WTC11 (cell line): Measurements from ENCODE around the gene NAA25. TPM values are rescaled to one million over a fixed set of nuclear protein-coding genes. Genes with fewer than 3 reads are reported as not detected.

Experiments used
- ATAC-seq: fragments of 200-7000 bp; cut with Tn5 transposase; 2 replicates; pipeline ENCODE4 v1.10.0; 2021; ENCODE audit warnings: mild to moderate bottlenecking, moderate library complexity
- CTCF ChIA-PET: fragments of 300-600 bp; sonication (Branson Sonifier 250); formaldehyde crosslinking; loops from one replicate; lab custom pipeline; 2021; ENCODE audit warnings: antibody characterized with exemption; lab: Charles Lee
- POLR2A ChIA-PET: fragments of 350-600 bp; sonication (Branson Sonifier 250); formaldehyde crosslinking; loops from one replicate; lab custom pipeline; 2021; ENCODE audit warnings: antibody characterized with exemption; lab: Charles Lee
- DNase-seq: peaks from one replicate; pipeline ENCODE4 v3.0.0; 2021; ENCODE audit warnings: low spot score
- H3K27ac Mint-ChIP-seq: 2 replicates; pipeline ENCODE4 v1.8.0; 2021; ENCODE audit warnings: mixed read lengths
- H3K27me3 Mint-ChIP-seq: 2 replicates; pipeline ENCODE4 v1.8.0; 2021; ENCODE audit warnings: low read depth, mild to moderate bottlenecking, moderate library complexity, mixed read lengths
- H3K36me3 Mint-ChIP-seq: 2 replicates; pipeline ENCODE4 v1.8.0; 2021; ENCODE audit warnings: mixed read lengths
- H3K4me1 Mint-ChIP-seq: 2 replicates; pipeline ENCODE4 v1.8.0; 2022; ENCODE audit warnings: mixed read lengths
- H3K4me3 Mint-ChIP-seq: 2 replicates; pipeline ENCODE4 v1.8.0; 2021; ENCODE audit warnings: mild to moderate bottlenecking, moderate library complexity, mixed read lengths
- H3K9me3 Mint-ChIP-seq: 2 replicates; pipeline ENCODE4 v1.8.0; 2021; ENCODE audit warnings: mixed read lengths
- CREB1 ChIP-seq: sonication (generic); formaldehyde crosslinking; IDR thresholded peaks from 2 replicates; pipeline ENCODE4 v1.8.0; 2023; ENCODE audit warnings: mild to moderate bottlenecking, missing genetic modification reagents
- FOXK1 ChIP-seq: sonication (generic); formaldehyde crosslinking; IDR thresholded peaks from 2 replicates; pipeline ENCODE4 v1.8.0; 2022; ENCODE audit warnings: mild to moderate bottlenecking, moderate library complexity, missing genetic modification reagents
- FOXP1 ChIP-seq: sonication (generic); formaldehyde crosslinking; IDR thresholded peaks from 2 replicates; pipeline ENCODE4 v1.8.0; 2022; ENCODE audit warnings: missing genetic modification reagents, mild to moderate bottlenecking, moderate library complexity, borderline replicate concordance
- JAZF1 ChIP-seq: fragments of 250-450 bp; sonication (Bioruptor Pico); IDR thresholded peaks from 2 replicates; pipeline ENCODE4 v1.9.0; 2021; ENCODE audit warnings: moderate library complexity, mild to moderate bottlenecking, inconsistent platforms
- MYBL2 ChIP-seq: sonication (generic); formaldehyde crosslinking; IDR thresholded peaks from 2 replicates; pipeline ENCODE4 v1.8.1; 2023; ENCODE audit warnings: mild to moderate bottlenecking, moderate library complexity, missing genetic modification reagents
- NR1H2 ChIP-seq: sonication (generic); formaldehyde crosslinking; IDR thresholded peaks from 2 replicates; pipeline ENCODE4 v1.9.0; 2021; ENCODE audit warnings: mild to moderate bottlenecking, moderate library complexity, missing genetic modification reagents
- RORB ChIP-seq: fragments of 250-450 bp; sonication (Bioruptor Pico); IDR thresholded peaks from 2 replicates; pipeline ENCODE4 v1.9.0; 2021; ENCODE audit warnings: mild to moderate bottlenecking
- TEAD4 ChIP-seq: sonication (generic); formaldehyde crosslinking; IDR thresholded peaks from 2 replicates; pipeline ENCODE4 v1.8.0; 2022; ENCODE audit warnings: mild to moderate bottlenecking, missing genetic modification reagents
- TP53 ChIP-seq: sonication (generic); formaldehyde crosslinking; IDR thresholded peaks from 2 replicates; pipeline ENCODE4 v1.8.1; 2023; ENCODE audit warnings: mild to moderate bottlenecking, missing genetic modification reagents
- ZNF121 ChIP-seq: sonication (generic); formaldehyde crosslinking; IDR thresholded peaks from 2 replicates; pipeline ENCODE4 v1.8.0; 2023; ENCODE audit warnings: missing genetic modification reagents
- ZNF219 ChIP-seq: sonication (generic); formaldehyde crosslinking; IDR thresholded peaks from 2 replicates; pipeline ENCODE4 v1.8.0; 2023; ENCODE audit warnings: missing genetic modification reagents, mild to moderate bottlenecking, borderline replicate concordance
- ZNF232 ChIP-seq: sonication (generic); formaldehyde crosslinking; IDR thresholded peaks from 2 replicates; pipeline ENCODE4 v1.8.0; 2022; ENCODE audit warnings: mild to moderate bottlenecking, missing genetic modification reagents
- ZNF263 ChIP-seq: sonication (generic); formaldehyde crosslinking; IDR thresholded peaks from 2 replicates; pipeline ENCODE4 v1.8.1; 2022; ENCODE audit warnings: low read depth, mild to moderate bottlenecking, moderate library complexity, missing genetic modification reagents
- total RNA-seq: library from RNA; stranded (reverse); gene quantifications from 3 replicates; pipeline ENCODE4 v1.2.3, GENCODE V29; 2021
- TF ChIP-seq, protein P1 (sequence below): sonication (generic); formaldehyde crosslinking; IDR thresholded peaks from 2 replicates; pipeline ENCODE4 v1.8.0; 2023; ENCODE audit warnings: missing genetic modification reagents
- TF ChIP-seq, protein P2 (sequence below): fragments of 250-450 bp; sonication (Bioruptor Pico); IDR thresholded peaks from 2 replicates; pipeline ENCODE4 v1.9.0; 2021; ENCODE audit warnings: moderate library complexity, mild to moderate bottlenecking, inconsistent platforms, borderline replicate concordance
- TF ChIP-seq, protein P3 (sequence below): sonication (generic); formaldehyde crosslinking; IDR thresholded peaks from 2 replicates; pipeline ENCODE4 v1.8.1; 2022; ENCODE audit warnings: mild to moderate bottlenecking, missing genetic modification reagents, moderate library complexity, borderline replicate concordance
- TF ChIP-seq, protein P4 (sequence below): fragments of 250-450 bp; sonication (Bioruptor Pico); IDR thresholded peaks from 2 replicates; pipeline ENCODE4 v1.9.0; 2021; ENCODE audit warnings: mild to moderate bottlenecking, borderline replicate concordance
- TF ChIP-seq, protein P5 (sequence below): sonication (generic); formaldehyde crosslinking; IDR thresholded peaks from 2 replicates; pipeline ENCODE4 v1.8.0; 2022; ENCODE audit warnings: mild to moderate bottlenecking, missing genetic modification reagents
- TF ChIP-seq, protein P6 (sequence below): fragments of 250-450 bp; sonication (Bioruptor Pico); IDR thresholded peaks from 2 replicates; pipeline ENCODE4 v1.9.0; 2021; ENCODE audit warnings: mild to moderate bottlenecking
- TF ChIP-seq, protein P7 (sequence below): sonication (generic); formaldehyde crosslinking; conservative IDR thresholded peaks from 2 replicates; pipeline ENCODE4 v1.8.1; 2023; ENCODE audit warnings: mild to moderate bottlenecking, low read depth, missing genetic modification reagents, moderate library complexity

NAA25 gene
- total RNA-seq, 1 experiment from 2014 or later = 47.5 TPM

DNA sequence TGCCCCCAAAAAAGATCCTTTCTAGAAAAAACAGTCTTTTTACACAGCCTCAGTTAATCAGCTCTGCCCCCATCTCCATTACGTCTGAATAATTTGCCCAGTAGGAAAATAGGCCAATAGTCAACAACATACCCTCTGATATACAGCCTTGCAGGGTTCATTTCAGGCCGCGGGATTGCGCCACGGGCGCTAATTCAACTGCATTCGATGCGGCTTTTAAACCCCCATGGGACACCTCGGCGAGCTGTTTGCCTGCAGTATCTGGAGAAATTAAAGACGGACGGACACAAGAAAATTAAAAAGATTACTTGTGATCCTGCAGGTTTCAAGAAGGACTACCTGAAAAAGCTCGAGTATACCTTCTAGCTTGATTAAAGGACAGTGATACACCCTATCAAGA, 59.2 kb downstream of the NAA25 start:
- ATAC-seq (no peak), DNase-seq (no peak)
- ChIA-PET POLR2A (interaction anchor here (0.5 kb wide), 1 partner anchor 23 kb away, joined by 3 read pairs; no protein-coding TSS in a partner anchor), CTCF (interaction anchor here (1.4 kb wide), 1 partner anchor 30 kb away, joined by 3 read pairs; no protein-coding TSS in a partner anchor)
- Mint-ChIP-seq H3K4me1 (no peaks in the 10 kb centered on the region), H3K9me3 (no peaks in the 10 kb centered on the region), H3K4me3 (no peak overlapping the region), H3K27ac (no peak overlapping the region), H3K27me3 (no peaks in the 10 kb centered on the region), H3K36me3 (peaks cover 79% of the 10 kb centered on the region)
- TF ChIP-seq, protein P1, sequence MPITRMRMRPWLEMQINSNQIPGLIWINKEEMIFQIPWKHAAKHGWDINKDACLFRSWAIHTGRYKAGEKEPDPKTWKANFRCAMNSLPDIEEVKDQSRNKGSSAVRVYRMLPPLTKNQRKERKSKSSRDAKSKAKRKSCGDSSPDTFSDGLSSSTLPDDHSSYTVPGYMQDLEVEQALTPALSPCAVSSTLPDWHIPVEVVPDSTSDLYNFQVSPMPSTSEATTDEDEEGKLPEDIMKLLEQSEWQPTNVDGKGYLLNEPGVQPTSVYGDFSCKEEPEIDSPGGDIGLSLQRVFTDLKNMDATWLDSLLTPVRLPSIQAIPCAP (CRISPR knock-in tag) = no peak
- no peak for TF ChIP-seq CREB1
- TF ChIP-seq, protein P2, sequence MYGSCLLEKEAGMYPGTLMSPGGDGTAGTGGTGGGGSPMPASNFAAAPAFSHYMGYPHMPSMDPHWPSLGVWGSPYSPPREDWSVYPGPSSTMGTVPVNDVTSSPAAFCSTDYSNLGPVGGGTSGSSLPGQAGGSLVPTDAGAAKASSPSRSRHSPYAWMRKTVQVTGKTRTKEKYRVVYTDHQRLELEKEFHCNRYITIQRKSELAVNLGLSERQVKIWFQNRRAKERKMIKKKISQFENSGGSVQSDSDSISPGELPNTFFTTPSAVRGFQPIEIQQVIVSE (CRISPR knock-in tag) = no peak
- no peak for TF ChIP-seq JAZF1 (CRISPR knock-in tag)
- TF ChIP-seq ZNF232 (CRISPR knock-in tag) = no peak
- no peak for TF ChIP-seq RORB (CRISPR knock-in tag)

DNA sequence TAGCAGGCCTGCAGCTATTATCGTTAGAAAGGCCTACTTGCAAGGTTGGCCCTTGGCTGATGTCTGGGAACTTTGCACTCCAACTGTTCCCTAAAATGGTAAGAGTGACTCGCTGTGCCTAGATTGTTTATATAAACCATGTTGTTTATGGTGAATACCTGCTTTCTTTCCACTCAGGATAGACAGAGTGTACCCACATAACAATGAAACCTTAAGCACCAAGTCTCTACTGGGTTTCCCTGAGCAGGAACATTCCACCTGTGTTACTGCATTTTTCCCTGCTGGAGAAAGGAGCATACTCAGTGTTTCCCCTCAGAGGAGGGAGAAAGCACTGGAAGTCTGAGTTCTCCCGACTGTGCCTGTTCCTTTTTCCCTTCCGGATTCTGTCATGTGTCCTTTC, 62.6 kb downstream of the NAA25 start:
- no peaks in the 10 kb centered on the region for H3K27me3 Mint-ChIP-seq
- CTCF ChIA-PET = no interaction called here
- peaks cover 72% of the 10 kb centered on the region for H3K36me3 Mint-ChIP-seq
- no peaks in the 10 kb centered on the region for H3K4me1 Mint-ChIP-seq
- no peak for DNase-seq
- ATAC-seq = no peak
- no peaks in the 10 kb centered on the region for H3K9me3 Mint-ChIP-seq
- no peak overlapping the region for H3K27ac Mint-ChIP-seq
- POLR2A ChIA-PET = no interaction called here
- no peak overlapping the region for H3K4me3 Mint-ChIP-seq
- TF ChIP-seq, protein P3, sequence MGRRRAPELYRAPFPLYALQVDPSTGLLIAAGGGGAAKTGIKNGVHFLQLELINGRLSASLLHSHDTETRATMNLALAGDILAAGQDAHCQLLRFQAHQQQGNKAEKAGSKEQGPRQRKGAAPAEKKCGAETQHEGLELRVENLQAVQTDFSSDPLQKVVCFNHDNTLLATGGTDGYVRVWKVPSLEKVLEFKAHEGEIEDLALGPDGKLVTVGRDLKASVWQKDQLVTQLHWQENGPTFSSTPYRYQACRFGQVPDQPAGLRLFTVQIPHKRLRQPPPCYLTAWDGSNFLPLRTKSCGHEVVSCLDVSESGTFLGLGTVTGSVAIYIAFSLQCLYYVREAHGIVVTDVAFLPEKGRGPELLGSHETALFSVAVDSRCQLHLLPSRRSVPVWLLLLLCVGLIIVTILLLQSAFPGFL (CRISPR knock-in tag) = no peak
- TF ChIP-seq ZNF121 (no peak), FOXP1 (CRISPR knock-in tag) (no peak), FOXK1 (CRISPR knock-in tag) (no peak), TP53 (CRISPR knock-in tag) (no peak), ZNF219 (CRISPR knock-in tag) (no peak), NR1H2 (CRISPR knock-in tag) (no peak), MYBL2 (CRISPR knock-in tag) (no peak), ZNF263 (CRISPR knock-in tag) (no peak), TEAD4 (CRISPR knock-in tag) (no peak)
- TF ChIP-seq, protein P4, sequence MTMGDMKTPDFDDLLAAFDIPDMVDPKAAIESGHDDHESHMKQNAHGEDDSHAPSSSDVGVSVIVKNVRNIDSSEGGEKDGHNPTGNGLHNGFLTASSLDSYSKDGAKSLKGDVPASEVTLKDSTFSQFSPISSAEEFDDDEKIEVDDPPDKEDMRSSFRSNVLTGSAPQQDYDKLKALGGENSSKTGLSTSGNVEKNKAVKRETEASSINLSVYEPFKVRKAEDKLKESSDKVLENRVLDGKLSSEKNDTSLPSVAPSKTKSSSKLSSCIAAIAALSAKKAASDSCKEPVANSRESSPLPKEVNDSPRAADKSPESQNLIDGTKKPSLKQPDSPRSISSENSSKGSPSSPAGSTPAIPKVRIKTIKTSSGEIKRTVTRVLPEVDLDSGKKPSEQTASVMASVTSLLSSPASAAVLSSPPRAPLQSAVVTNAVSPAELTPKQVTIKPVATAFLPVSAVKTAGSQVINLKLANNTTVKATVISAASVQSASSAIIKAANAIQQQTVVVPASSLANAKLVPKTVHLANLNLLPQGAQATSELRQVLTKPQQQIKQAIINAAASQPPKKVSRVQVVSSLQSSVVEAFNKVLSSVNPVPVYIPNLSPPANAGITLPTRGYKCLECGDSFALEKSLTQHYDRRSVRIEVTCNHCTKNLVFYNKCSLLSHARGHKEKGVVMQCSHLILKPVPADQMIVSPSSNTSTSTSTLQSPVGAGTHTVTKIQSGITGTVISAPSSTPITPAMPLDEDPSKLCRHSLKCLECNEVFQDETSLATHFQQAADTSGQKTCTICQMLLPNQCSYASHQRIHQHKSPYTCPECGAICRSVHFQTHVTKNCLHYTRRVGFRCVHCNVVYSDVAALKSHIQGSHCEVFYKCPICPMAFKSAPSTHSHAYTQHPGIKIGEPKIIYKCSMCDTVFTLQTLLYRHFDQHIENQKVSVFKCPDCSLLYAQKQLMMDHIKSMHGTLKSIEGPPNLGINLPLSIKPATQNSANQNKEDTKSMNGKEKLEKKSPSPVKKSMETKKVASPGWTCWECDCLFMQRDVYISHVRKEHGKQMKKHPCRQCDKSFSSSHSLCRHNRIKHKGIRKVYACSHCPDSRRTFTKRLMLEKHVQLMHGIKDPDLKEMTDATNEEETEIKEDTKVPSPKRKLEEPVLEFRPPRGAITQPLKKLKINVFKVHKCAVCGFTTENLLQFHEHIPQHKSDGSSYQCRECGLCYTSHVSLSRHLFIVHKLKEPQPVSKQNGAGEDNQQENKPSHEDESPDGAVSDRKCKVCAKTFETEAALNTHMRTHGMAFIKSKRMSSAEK = no peak
- TF ChIP-seq, protein P1 (CRISPR knock-in tag) = no peak
- TF ChIP-seq, protein P5, sequence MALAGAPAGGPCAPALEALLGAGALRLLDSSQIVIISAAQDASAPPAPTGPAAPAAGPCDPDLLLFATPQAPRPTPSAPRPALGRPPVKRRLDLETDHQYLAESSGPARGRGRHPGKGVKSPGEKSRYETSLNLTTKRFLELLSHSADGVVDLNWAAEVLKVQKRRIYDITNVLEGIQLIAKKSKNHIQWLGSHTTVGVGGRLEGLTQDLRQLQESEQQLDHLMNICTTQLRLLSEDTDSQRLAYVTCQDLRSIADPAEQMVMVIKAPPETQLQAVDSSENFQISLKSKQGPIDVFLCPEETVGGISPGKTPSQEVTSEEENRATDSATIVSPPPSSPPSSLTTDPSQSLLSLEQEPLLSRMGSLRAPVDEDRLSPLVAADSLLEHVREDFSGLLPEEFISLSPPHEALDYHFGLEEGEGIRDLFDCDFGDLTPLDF (CRISPR knock-in tag) = no peak
- TF ChIP-seq, protein P6, sequence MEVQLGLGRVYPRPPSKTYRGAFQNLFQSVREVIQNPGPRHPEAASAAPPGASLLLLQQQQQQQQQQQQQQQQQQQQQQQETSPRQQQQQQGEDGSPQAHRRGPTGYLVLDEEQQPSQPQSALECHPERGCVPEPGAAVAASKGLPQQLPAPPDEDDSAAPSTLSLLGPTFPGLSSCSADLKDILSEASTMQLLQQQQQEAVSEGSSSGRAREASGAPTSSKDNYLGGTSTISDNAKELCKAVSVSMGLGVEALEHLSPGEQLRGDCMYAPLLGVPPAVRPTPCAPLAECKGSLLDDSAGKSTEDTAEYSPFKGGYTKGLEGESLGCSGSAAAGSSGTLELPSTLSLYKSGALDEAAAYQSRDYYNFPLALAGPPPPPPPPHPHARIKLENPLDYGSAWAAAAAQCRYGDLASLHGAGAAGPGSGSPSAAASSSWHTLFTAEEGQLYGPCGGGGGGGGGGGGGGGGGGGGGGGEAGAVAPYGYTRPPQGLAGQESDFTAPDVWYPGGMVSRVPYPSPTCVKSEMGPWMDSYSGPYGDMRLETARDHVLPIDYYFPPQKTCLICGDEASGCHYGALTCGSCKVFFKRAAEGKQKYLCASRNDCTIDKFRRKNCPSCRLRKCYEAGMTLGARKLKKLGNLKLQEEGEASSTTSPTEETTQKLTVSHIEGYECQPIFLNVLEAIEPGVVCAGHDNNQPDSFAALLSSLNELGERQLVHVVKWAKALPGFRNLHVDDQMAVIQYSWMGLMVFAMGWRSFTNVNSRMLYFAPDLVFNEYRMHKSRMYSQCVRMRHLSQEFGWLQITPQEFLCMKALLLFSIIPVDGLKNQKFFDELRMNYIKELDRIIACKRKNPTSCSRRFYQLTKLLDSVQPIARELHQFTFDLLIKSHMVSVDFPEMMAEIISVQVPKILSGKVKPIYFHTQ (CRISPR knock-in tag) = no peak
- TF ChIP-seq, protein P7, sequence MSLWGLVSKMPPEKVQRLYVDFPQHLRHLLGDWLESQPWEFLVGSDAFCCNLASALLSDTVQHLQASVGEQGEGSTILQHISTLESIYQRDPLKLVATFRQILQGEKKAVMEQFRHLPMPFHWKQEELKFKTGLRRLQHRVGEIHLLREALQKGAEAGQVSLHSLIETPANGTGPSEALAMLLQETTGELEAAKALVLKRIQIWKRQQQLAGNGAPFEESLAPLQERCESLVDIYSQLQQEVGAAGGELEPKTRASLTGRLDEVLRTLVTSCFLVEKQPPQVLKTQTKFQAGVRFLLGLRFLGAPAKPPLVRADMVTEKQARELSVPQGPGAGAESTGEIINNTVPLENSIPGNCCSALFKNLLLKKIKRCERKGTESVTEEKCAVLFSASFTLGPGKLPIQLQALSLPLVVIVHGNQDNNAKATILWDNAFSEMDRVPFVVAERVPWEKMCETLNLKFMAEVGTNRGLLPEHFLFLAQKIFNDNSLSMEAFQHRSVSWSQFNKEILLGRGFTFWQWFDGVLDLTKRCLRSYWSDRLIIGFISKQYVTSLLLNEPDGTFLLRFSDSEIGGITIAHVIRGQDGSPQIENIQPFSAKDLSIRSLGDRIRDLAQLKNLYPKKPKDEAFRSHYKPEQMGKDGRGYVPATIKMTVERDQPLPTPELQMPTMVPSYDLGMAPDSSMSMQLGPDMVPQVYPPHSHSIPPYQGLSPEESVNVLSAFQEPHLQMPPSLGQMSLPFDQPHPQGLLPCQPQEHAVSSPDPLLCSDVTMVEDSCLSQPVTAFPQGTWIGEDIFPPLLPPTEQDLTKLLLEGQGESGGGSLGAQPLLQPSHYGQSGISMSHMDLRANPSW (CRISPR knock-in tag) = no peak
